OCI-LY1 (cell line): ENCODE results near the gene ILRUN.

Source experiments
- EZH2 ChIP-seq: fragments of 200-600 bp; sonication (generic), shearing (Covaris generic); IDR thresholded peaks from 2 replicates; pipeline ENCODE4 v1.8.0; 2017; ENCODE audit warnings: borderline replicate concordance, mixed run types, mild to moderate bottlenecking, antibody characterized with exemption, low read length, moderate library complexity, mixed read lengths
- TF ChIP-seq, protein P1 (sequence below): fragments of 200-600 bp; sonication (generic), shearing (Covaris generic); IDR thresholded peaks from 2 replicates; pipeline ENCODE4 v1.5.1; 2017; ENCODE audit warnings: mild to moderate bottlenecking, antibody characterized with exemption, low read length, moderate library complexity, mixed read lengths

DNA sequence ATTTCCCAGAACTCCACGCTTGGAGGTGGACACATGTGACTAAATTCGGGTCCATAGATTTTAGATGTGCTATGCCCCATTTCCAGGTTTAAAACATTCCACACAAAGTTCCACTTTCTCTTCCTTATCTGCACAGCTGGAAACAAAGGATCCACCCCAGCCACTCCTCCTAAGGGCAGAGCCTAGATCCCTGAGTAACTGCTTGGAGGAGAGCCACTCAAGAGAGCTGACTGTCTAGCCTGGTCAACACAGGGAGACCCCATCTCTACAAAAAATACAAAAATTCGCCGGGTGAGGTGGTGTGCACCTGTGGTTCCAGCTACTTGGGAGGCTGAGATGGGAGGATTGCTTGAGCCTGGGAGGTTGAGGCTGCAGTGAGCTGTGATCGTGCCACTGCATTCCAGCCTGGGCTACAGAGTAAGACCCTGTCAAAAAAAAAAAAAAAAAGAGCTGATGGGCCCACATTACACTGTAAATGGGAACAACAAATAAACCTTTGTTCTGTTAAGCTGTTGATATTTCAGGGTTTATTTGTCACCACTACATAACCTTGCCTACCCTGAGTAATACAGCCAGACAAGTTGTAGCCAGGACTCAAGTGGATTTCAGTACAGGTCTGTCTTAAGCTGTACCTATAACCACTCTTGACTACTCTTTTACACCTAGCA lies 35.0 kb upstream of the ILRUN start:
- no peak for TF ChIP-seq EZH2
- TF ChIP-seq, protein P1, sequence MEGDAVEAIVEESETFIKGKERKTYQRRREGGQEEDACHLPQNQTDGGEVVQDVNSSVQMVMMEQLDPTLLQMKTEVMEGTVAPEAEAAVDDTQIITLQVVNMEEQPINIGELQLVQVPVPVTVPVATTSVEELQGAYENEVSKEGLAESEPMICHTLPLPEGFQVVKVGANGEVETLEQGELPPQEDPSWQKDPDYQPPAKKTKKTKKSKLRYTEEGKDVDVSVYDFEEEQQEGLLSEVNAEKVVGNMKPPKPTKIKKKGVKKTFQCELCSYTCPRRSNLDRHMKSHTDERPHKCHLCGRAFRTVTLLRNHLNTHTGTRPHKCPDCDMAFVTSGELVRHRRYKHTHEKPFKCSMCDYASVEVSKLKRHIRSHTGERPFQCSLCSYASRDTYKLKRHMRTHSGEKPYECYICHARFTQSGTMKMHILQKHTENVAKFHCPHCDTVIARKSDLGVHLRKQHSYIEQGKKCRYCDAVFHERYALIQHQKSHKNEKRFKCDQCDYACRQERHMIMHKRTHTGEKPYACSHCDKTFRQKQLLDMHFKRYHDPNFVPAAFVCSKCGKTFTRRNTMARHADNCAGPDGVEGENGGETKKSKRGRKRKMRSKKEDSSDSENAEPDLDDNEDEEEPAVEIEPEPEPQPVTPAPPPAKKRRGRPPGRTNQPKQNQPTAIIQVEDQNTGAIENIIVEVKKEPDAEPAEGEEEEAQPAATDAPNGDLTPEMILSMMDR: no peak
